DMS153 (cell line): ENCODE measurements around the gene MED27.
"Not testable (repeated sequence)": the region's sequence is repeated elsewhere in the genome, so short reads cannot be mapped to it uniquely, and the experiment has no call there.

Experiments used
- DNase-seq: peaks from one replicate; lab custom pipeline; 2025; lab: John Stamatoyannopoulos, UW

MED27 gene

GRCh38 chr9:131963072-131964030 lies 116.3 kb downstream of the MED27 start:
- no peak for DNase-seq

GRCh38 chr9:131961496-131961880 lies 118.2 kb downstream of the MED27 start:
- no peak for DNase-seq

GRCh38 chr9:131960851-131961495 lies 118.7 kb downstream of the MED27 start:
- no peak for DNase-seq

- DNase-seq, result no peak
Observed at GRCh38 chr9:131960311-131960710, 119.4 kb downstream of the MED27 start.

GRCh38 chr9:131959887-131960286 lies 119.8 kb downstream of the MED27 start:
- DNase-seq, result no peak

- no peak for DNase-seq
Observed at GRCh38 chr9:131959056-131959455, 120.6 kb downstream of the MED27 start.

GRCh38 chr9:131954299-131954698 lies 125.4 kb downstream of the MED27 start:
- DNase-seq, result no peak

GRCh38 chr9:131951905-131952304 lies 127.8 kb downstream of the MED27 start:
- DNase-seq, result no peak

GRCh38 chr9:131951155-131951554 lies 128.5 kb downstream of the MED27 start:
- no peak for DNase-seq

GRCh38 chr9:131950487-131950886 lies 129.2 kb downstream of the MED27 start:
- DNase-seq, result no peak

- no peak for DNase-seq
Observed at GRCh38 chr9:131946180-131946579, 133.5 kb downstream of the MED27 start.

GRCh38 chr9:131943351-131943841 lies 136.3 kb downstream of the MED27 start:
- DNase-seq, result no peak

- no peak for DNase-seq
Observed at GRCh38 chr9:131942146-131942720, 137.4 kb downstream of the MED27 start.

- no peak for DNase-seq
Observed at GRCh38 chr9:131937451-131937850, 142.2 kb downstream of the MED27 start.

GRCh38 chr9:131936929-131937328 lies 142.7 kb downstream of the MED27 start:
- no peak for DNase-seq

GRCh38 chr9:131934673-131935072 lies 145.0 kb downstream of the MED27 start:
- DNase-seq, result no peak

- DNase-seq, result no peak
Observed at GRCh38 chr9:131927091-131927490, 152.6 kb downstream of the MED27 start.

- no peak for DNase-seq
Observed at GRCh38 chr9:131926360-131926922, 153.2 kb downstream of the MED27 start.

GRCh38 chr9:131925677-131926177 lies 153.9 kb downstream of the MED27 start:
- DNase-seq, result no peak

GRCh38 chr9:131923766-131924165 lies 155.9 kb downstream of the MED27 start:
- no peak for DNase-seq

- DNase-seq, result no peak
Observed at GRCh38 chr9:131923132-131923671, 156.5 kb downstream of the MED27 start.

GRCh38 chr9:131921635-131922034 lies 158.0 kb downstream of the MED27 start:
- DNase-seq, result not testable (repeated sequence)
